Liver (tissue), 3 donors: Measurements from ENCODE around the gene CST3.

Experiments used
- EGR1 ChIP-seq, 2 donors: IDR thresholded peaks; 2 replicates each; pipeline ENCODE4 v1.6.1; 2016 to 2018; ENCODE audit warnings: antibody characterized with exemption in 2 of 2, low read depth in 2 of 2
- FOXA1 ChIP-seq: IDR thresholded peaks from 2 replicates; pipeline ENCODE4 v1.6.1; 2016; ENCODE audit warnings: antibody characterized with exemption
- GABPA ChIP-seq, 2 donors: IDR thresholded peaks in 1 of 2; conservative IDR thresholded peaks in 1 of 2; 2 replicates each; pipeline ENCODE4 v1.6.1; 2016; ENCODE audit warnings: antibody characterized with exemption in 2 of 2, mild to moderate bottlenecking in 1 of 2, moderate library complexity in 1 of 2
- JUND ChIP-seq, 2 donors: IDR thresholded peaks; 2 replicates each; pipeline ENCODE4 v1.6.1; 2016; ENCODE audit warnings: antibody characterized with exemption in 2 of 2
- RAD21 ChIP-seq, 2 donors: IDR thresholded peaks; 2 replicates each; pipeline ENCODE4 v1.6.1; 2016; ENCODE audit warnings: antibody characterized with exemption in 2 of 2, mild to moderate bottlenecking in 2 of 2
- RXRA ChIP-seq, 2 donors: IDR thresholded peaks; 2 replicates each; pipeline ENCODE4 v1.6.1; 2017 to 2018; ENCODE audit warnings: antibody characterized with exemption in 2 of 2, mild to moderate bottlenecking in 1 of 2
- SP1 ChIP-seq: IDR thresholded peaks from 2 replicates; pipeline ENCODE4 v1.6.1; 2018; ENCODE audit warnings: antibody characterized with exemption, mild to moderate bottlenecking
- YY1 ChIP-seq: IDR thresholded peaks from 2 replicates; pipeline ENCODE4 v1.6.1; 2016; ENCODE audit warnings: antibody characterized with exemption, mild to moderate bottlenecking
- TF ChIP-seq, protein P1 (sequence below): fragments of 150-350 bp; IDR thresholded peaks from 2 replicates; pipeline ENCODE4 v1.5.1; 2017; ENCODE audit warnings: improper control_type of control experiment, low read depth, low read length; ENCODE audit not compliant: missing input control
- TF ChIP-seq, protein P2 (sequence below): IDR thresholded peaks from 2 replicates; pipeline ENCODE4 v1.6.1; 2016; ENCODE audit warnings: antibody characterized with exemption, mild to moderate bottlenecking
- TF ChIP-seq, protein P3 (sequence below): IDR thresholded peaks from 2 replicates; pipeline ENCODE4 v1.6.1; 2016; ENCODE audit warnings: antibody characterized with exemption
- TF ChIP-seq, protein P4 (sequence below): IDR thresholded peaks from 2 replicates; pipeline ENCODE4 v1.6.1; 2016; ENCODE audit warnings: antibody characterized with exemption
- donor health status: healthy.
- donor health status: healthy.

DNA sequence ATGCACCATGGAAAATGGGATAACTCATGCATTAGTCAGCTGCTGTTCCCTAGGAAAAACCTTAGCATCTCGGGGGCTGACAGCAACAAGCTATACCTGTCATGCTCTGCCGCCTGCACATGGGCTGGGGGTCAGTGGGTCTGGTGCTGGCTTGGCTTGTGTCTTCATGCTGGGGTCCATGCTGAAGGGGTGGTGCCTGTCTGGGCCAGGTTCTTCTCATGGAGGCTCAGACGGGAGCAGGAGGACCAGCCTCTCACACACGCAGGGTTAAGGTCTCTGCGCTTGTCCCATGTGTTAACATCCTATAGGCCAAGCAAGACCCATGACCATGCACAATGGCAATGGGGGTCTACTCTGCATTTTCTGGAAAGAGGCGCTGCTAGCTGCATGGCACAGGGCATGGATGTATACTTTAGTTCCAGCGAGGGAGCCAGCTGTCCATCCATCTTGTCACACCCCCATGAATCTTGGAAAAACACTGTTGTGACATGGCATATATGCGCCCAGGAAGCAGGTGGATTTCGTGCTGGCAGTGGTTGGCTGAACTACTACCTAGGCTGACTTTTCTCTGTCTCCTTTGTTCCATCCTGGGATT lies 24.6 kb upstream of the CST3 start:
- TF ChIP-seq, protein P1, sequence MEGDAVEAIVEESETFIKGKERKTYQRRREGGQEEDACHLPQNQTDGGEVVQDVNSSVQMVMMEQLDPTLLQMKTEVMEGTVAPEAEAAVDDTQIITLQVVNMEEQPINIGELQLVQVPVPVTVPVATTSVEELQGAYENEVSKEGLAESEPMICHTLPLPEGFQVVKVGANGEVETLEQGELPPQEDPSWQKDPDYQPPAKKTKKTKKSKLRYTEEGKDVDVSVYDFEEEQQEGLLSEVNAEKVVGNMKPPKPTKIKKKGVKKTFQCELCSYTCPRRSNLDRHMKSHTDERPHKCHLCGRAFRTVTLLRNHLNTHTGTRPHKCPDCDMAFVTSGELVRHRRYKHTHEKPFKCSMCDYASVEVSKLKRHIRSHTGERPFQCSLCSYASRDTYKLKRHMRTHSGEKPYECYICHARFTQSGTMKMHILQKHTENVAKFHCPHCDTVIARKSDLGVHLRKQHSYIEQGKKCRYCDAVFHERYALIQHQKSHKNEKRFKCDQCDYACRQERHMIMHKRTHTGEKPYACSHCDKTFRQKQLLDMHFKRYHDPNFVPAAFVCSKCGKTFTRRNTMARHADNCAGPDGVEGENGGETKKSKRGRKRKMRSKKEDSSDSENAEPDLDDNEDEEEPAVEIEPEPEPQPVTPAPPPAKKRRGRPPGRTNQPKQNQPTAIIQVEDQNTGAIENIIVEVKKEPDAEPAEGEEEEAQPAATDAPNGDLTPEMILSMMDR = no peak
- TF ChIP-seq, protein P2, sequence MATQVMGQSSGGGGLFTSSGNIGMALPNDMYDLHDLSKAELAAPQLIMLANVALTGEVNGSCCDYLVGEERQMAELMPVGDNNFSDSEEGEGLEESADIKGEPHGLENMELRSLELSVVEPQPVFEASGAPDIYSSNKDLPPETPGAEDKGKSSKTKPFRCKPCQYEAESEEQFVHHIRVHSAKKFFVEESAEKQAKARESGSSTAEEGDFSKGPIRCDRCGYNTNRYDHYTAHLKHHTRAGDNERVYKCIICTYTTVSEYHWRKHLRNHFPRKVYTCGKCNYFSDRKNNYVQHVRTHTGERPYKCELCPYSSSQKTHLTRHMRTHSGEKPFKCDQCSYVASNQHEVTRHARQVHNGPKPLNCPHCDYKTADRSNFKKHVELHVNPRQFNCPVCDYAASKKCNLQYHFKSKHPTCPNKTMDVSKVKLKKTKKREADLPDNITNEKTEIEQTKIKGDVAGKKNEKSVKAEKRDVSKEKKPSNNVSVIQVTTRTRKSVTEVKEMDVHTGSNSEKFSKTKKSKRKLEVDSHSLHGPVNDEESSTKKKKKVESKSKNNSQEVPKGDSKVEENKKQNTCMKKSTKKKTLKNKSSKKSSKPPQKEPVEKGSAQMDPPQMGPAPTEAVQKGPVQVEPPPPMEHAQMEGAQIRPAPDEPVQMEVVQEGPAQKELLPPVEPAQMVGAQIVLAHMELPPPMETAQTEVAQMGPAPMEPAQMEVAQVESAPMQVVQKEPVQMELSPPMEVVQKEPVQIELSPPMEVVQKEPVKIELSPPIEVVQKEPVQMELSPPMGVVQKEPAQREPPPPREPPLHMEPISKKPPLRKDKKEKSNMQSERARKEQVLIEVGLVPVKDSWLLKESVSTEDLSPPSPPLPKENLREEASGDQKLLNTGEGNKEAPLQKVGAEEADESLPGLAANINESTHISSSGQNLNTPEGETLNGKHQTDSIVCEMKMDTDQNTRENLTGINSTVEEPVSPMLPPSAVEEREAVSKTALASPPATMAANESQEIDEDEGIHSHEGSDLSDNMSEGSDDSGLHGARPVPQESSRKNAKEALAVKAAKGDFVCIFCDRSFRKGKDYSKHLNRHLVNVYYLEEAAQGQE = no peak
- TF ChIP-seq YY1 = no peak
- no peak for TF ChIP-seq RXRA (IDR thresholded peaks at IDR 0.05)
- TF ChIP-seq JUND (IDR thresholded peaks at IDR 0.05) = no peak
- no peak for TF ChIP-seq GABPA (IDR thresholded peaks at IDR 0.05 in 1 of 2, conservative IDR thresholded peaks at IDR 0.05 in 1 of 2)
- TF ChIP-seq SP1 = no peak
- TF ChIP-seq, protein P3, sequence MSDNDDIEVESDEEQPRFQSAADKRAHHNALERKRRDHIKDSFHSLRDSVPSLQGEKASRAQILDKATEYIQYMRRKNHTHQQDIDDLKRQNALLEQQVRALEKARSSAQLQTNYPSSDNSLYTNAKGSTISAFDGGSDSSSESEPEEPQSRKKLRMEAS = no peak
- no peak for TF ChIP-seq EGR1 (IDR thresholded peaks at IDR 0.05; ENCODE audit: low read depth in 2 of 2)
- TF ChIP-seq FOXA1 = no peak
- TF ChIP-seq, protein P4, sequence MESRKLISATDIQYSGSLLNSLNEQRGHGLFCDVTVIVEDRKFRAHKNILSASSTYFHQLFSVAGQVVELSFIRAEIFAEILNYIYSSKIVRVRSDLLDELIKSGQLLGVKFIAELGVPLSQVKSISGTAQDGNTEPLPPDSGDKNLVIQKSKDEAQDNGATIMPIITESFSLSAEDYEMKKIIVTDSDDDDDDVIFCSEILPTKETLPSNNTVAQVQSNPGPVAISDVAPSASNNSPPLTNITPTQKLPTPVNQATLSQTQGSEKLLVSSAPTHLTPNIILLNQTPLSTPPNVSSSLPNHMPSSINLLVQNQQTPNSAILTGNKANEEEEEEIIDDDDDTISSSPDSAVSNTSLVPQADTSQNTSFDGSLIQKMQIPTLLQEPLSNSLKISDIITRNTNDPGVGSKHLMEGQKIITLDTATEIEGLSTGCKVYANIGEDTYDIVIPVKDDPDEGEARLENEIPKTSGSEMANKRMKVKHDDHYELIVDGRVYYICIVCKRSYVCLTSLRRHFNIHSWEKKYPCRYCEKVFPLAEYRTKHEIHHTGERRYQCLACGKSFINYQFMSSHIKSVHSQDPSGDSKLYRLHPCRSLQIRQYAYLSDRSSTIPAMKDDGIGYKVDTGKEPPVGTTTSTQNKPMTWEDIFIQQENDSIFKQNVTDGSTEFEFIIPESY = no peak
- TF ChIP-seq RAD21 (IDR thresholded peaks at IDR 0.05) = no peak
